Measurements from ENCODE around the gene CRADD.
"Not testable (repeated sequence)": the region's sequence is repeated elsewhere in the genome, so short reads cannot be mapped to it uniquely, and the experiment has no call there.

CRADD gene

DNA sequence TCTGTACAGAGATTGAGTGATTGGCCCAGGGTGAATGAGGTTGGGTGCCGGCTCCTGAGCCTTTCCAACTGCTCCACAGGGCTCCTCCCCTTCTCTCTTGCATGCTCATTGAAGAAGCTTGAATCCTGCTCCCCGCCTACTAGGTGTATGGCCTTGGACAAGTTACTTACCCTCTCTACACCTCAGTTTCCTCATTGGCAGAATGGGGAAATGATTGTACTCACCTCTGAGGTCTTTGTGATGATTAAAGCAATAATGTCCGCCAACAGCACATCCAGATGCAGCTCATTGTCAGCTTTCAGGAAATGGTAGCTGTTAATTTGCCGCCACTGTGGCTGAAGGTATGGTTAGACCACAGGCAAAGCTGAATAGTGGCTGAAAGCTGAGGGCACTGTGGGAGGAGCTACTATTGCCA is 174.1 kb downstream of the CRADD start:
- DNase-seq: no peak

DNA sequence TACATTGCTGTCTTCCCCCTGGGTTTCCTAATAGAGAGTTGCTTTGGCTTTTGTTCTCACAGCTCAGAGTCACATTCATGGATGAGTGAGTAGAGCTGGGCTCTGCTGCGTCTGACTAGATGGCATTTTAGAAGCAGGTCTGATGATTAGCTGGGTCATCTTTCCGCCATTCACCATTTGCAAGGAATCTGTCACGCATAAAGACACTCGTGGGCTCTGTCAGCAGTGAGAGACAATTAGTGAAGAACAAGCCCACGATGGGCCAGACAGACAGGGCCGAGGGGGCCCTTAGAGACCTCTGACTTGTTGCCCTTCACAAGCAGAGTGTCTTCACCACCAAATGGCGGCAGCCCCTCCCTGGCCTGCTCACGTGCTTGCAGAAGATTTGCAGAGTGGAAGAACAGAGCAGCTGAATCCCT is 175.0 kb downstream of the CRADD start:
- DNase-seq: no peak

- no peak for DNase-seq
Measured at GRCh38 chr12:93853698-93854478, 176.7 kb downstream of the CRADD start.

GRCh38 chr12:93855261-93855660 is 178.1 kb downstream of the CRADD start:
- no peak for DNase-seq

- DNase-seq: no peak
Measured at GRCh38 chr12:93856611-93857010, 179.4 kb downstream of the CRADD start.

GRCh38 chr12:93857279-93857938 is 180.2 kb downstream of the CRADD start:
- DNase-seq: no peak

DNA sequence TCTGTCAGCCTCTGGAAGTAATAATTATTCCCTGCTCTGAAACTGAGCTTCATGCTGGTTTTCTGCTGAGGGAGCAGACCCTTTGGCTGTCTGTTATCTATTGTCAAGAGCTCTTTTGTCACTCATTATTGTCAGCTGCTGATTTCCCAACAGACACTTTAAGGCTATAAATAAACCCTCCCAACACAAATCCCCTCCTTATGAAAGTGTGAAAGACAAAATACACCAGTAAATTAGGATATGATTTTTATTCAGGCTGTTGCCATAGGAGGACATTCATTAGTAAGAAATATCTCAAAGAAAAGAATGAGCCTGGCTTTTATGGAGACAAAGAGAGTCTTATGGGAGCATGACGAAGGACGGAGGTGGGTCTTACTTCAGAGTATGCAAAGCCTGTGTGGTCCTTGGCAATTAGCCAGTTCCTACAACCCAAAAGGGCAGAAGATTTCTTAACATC is 180.8 kb downstream of the CRADD start:
- no peak for DNase-seq

GRCh38 chr12:93860668-93861373 is 183.6 kb downstream of the CRADD start:
- no peak for DNase-seq

GRCh38 chr12:93862424-93862823 is 185.2 kb downstream of the CRADD start:
- DNase-seq: no peak

DNA sequence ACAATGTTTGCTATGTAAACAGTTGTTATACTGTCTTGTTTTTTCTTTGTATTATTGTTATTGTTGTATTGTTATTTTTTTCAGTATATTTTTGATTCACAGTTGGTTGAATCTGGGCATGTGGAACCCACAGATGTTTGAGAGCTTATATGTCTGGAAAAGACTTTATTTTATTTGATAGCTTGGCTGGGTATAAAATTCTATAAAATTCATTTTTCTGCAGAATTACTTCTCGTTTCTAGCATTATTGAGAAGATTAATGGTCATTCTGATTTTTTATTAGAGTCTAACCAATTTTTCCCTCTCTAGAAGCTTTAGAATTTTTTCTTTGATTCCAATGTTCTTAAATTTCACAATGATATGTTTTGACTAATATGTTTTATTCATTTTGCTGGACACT is 188.6 kb downstream of the CRADD start:
- DNase-seq: no peak

DNA sequence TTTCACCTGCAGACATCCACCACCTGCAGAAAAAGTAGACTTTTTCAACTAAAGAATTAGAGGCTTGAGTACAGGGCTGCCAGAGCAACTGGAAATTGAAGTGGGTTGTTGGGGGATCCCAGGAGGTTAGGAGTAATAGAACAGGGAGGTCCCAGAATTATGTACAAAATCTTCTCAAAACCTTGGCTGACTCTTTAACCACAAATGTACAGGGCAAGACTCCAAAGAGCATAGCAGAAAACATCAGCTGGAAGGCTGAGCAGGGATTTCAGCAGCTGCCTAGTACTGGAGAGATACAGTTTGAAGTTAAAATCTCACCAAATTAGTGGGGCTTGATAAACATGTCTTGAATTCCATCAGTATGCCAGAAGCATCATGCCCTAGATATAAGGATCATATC is 191.6 kb downstream of the CRADD start:
- no peak for DNase-seq

DNA sequence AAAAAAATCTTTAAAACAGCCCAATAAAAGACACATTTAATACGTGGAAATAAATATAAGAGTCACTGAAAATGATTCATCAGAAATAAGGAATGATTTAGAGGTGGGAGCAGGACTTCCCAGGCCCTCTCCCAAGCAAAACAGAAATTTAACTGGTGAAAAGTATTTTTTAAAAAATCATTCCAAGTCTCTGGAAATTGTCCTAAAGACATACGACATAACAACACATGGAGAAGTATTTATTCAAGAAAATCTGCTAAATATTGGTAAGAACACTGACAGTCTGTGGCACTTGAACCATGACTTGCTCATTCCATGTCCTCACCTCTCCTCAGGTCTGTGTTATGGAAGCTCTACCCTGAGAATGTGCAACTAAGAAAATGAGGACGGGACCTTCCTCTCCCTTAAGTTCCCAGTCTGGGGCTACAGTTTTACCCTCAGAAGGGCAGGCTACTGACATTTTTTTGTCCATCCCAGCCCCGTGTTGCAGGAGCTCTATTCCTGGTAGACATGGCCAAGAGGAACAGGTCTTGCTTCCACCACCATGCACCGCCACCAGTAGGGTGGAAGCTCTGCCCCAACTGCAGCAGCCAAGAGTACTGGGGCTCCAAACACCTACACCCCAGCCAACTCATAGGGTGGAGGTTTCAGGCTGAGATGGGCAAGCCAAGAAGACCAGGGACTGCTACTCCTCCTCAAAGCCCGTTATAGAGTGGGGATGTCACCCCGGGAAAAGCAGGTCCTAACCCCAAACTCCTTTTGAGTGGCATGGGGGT is 193.0 kb downstream of the CRADD start:
- DNase-seq: no peak

GRCh38 chr12:93871566-93871965 is 194.4 kb downstream of the CRADD start:
- DNase-seq: not testable (repeated sequence)

DNA sequence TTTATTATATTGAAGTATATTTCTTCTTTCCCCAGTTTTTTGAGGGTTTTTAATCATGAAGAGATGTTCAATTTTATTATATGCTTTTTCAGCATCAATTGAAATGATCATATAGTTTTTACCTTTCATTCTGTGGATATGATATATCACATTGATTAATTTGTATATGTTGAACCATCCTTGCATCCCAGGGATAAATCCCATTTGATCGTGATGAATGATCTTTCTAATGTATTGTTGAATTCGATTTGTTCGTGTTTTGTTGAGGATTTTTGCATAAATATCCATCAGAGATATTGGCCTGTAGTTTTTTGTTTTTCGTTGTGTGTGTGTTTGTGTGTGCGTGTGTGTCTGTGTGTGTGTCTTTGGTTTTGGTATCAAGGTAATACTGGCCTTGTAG is 196.4 kb downstream of the CRADD start:
- DNase-seq: no peak

DNA sequence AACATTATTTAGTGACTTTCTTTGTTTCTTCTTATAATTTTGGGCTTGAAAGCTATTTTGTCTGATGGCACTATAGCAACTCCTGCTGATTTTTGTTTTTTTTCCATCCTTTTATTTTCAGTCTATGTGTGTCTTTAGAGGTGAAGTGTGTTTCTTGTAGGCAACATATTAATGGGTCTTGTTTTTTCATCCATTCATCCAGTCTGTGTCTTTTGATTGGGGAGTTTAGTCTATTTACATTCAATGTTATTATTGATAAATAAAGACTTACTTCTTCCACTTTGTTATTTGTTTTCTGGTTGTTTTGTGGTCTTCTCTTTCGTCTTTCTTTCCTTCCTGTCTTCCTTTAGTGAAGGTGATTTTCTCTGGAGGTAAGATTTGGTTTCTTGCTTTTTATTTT is 198.0 kb downstream of the CRADD start:
- no peak for DNase-seq

GRCh38 chr12:93876360-93876759 is 199.2 kb downstream of the CRADD start:
- DNase-seq: no peak

- no peak for DNase-seq
Measured at GRCh38 chr12:93877446-93877845, 200.3 kb downstream of the CRADD start.

- DNase-seq: no peak
Measured at GRCh38 chr12:93879476-93880421, 202.6 kb downstream of the CRADD start.

DNA sequence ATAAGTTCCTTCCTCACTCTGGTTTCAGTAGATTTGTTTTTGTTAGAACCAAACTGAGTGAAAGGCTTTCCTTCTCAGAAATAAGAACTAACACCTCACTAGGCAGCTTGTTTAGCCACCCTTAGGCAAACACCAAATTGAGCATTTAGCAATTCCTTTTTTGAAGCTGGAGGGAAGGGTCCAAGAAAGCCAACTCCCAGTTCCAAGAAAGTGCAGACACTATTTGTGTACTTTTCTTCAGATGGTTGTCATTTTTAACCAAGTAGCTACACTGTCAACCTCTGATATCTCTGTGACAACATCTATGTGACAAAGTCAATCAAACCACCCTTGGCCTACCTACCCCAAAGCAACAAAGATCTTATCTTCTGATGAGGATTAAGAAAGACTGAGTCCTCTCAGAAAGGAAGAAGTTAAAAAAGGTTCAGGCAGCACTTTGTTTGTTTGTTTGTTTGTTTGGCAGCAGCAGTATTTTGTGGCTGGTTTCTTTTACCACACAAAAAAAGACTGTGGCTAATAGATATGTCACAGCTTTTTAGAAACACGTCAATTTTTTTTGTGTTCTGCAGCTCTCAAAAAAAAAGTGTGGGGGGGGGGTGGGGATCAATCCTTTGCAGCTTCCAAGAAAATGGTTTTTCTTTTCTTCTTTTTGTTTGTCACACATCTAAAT is 203.8 kb downstream of the CRADD start:
- DNase-seq: no peak

DNA sequence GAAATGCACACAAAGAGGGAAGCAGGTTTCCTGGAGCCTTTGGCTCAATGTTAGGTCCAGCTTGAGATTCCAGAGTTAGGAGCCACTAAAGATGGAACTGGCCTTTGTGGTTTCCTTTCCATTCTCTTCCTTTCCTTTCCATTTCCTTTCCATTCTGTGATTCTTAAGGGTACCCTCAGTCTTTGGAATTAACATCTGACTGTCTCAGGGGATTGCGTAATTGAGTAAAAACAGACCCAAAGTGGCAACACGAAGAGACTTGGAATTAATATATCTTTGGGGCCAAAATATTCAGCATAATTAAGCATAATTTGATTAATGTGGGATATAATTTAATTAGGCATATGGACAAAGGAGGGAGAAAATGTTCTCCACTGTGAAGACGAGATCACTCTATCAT is 205.6 kb downstream of the CRADD start:
- no peak for DNase-seq

DNA sequence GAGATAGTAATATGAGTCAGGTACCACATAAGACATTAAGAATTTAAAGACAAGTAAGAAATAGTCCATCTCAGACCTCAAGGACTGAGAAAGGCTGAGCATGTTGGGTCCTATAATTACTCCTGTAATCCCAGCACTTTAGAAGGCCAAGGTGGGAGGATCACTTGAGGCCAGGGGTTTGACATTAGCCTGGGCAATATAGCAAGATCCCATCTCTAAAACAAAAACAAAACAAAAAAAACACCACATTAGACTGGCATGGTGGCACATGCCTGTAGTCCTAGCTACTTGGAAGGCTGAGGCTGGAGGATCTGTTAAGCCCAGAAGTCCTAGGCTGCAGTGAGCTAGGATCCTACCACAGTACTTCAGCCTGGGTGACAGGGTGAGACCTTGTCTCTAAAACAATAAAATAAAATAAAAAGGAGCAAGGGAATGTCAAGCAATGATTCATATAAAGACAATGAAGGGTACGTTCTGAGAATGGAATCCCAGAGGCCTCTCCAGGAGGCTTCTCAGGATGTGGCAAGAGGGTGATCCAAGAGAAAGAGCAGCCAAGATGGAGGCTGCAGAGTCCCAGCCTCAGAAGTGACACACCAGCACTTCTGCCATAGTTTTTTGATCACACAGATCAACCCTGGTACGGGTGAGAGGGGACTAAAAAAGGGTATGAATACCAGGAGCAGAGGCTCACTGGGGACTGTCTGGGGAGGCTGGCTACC is 206.4 kb downstream of the CRADD start:
- no peak for DNase-seq

Data from NCI-H510A treated with DMSO at 0.1 percent for 48 hours (cell line).